ENCODE results near the gene CFAP46. TPM values are rescaled to one million over a fixed set of nuclear protein-coding genes. Genes with fewer than 3 reads are reported as not detected.
A peak's percentile ranks its signal among the peaks of the same experiment; 100 is the strongest.

The CFAP46 gene
- total and polyA plus RNA-seq, 9 of the 15 experiments (the other 6 are each of a cell fraction or from before 2014, with no cell fraction given), result not detected

GRCh38 chr10:132939957-132940790 lies 2.2 kb downstream of the CFAP46 start (continued):
- peak; percentile 62; the same call in 1 of the 2 replicates for TF ChIP-seq REST (IDR thresholded peaks at IDR 0.05; ENCODE audit: borderline replicate concordance)
- no peak for TF ChIP-seq REST (CRISPR knock-in tag; IDR thresholded peaks at IDR 0.05; ENCODE audit: low read depth)
- TF ChIP-seq RFX7 (CRISPR knock-in tag; IDR thresholded peaks at IDR 0.05), result no peak
- no peak for TF ChIP-seq GTF2B (IDR thresholded peaks at IDR 0.05; ENCODE audit: extremely low read depth, insufficient read length)
- no peak for TF ChIP-seq ZNF318 (IDR thresholded peaks at IDR 0.05; ENCODE audit: borderline replicate concordance in 1 of 2, low read depth in 1 of 2)
- no peak for TF ChIP-seq ZNF766 (CRISPR knock-in tag; conservative IDR thresholded peaks at IDR 0.05)
- TF ChIP-seq STAG1 (CRISPR knock-in tag; IDR thresholded peaks at IDR 0.05; ENCODE audit: borderline replicate concordance), result peak; percentile 47; the same call in 1 of the 2 replicates
- TF ChIP-seq RBM15 (IDR thresholded peaks at IDR 0.05; ENCODE audit: insufficient read depth, low read length), result no peak
- no peak for TF ChIP-seq PURB (CRISPR knock-in tag; IDR thresholded peaks at IDR 0.05; ENCODE audit: low read depth)
